ENCODE measurements around the gene NECAB2.

- TF ChIP-seq RARB (CRISPR knock-in tag; IDR thresholded peaks at IDR 0.05): no peak
- TF ChIP-seq ZFP3 (CRISPR knock-in tag; IDR thresholded peaks at IDR 0.05): no peak
- no peak for TF ChIP-seq OSR1 (CRISPR knock-in tag; IDR thresholded peaks at IDR 0.05)
- no peak for TF ChIP-seq TSHZ2 (CRISPR knock-in tag; IDR thresholded peaks at IDR 0.05)
- no peak for TF ChIP-seq CREB5 (CRISPR knock-in tag; IDR thresholded peaks at IDR 0.05; ENCODE audit: low read depth)
- TF ChIP-seq ZFP30 (CRISPR knock-in tag; IDR thresholded peaks at IDR 0.05): no peak
- TF ChIP-seq ZC3H10 (CRISPR knock-in tag; IDR thresholded peaks at IDR 0.05): no peak
- no peak for TF ChIP-seq ESRRG (CRISPR knock-in tag; IDR thresholded peaks at IDR 0.05)
- TF ChIP-seq ISL1 (CRISPR knock-in tag; IDR thresholded peaks at IDR 0.05): no peak
Observed at GRCh38 chr16:84022644-84023043, 54.6 kb downstream of the NECAB2 start.
